Bronchial epithelial cell (primary cell): ENCODE data around the gene KRTAP19-6. TPM values are rescaled to one million over a fixed set of nuclear protein-coding genes. Genes with fewer than 3 reads are reported as not detected.

ENCODE experiments used
- DNase-seq: peaks from one replicate; pipeline ENCODE4 v3.0.0-alpha.2; 2010; ENCODE audit warnings: low read depth
- FAIRE-seq: peaks from 2 replicates; lab custom pipeline; 2011; peaks lifted over from hg19 to GRCh38; lab: Jason Lieb, UNC
- H3K27me3 ChIP-seq: 2 replicates; pipeline ENCODE4 v1.5.1; 2011; ENCODE audit warnings: low read length; ENCODE audit not compliant: control insufficient read depth, insufficient read depth
- H3K36me3 ChIP-seq: 2 replicates; pipeline ENCODE4 v1.5.1; 2011; ENCODE audit warnings: low read length; ENCODE audit not compliant: control insufficient read depth, insufficient read depth
- H3K4me3 ChIP-seq: 2 replicates; pipeline ENCODE4 v1.5.1; 2011; ENCODE audit warnings: mild to moderate bottlenecking, low read depth, low read length, control low read depth
- CTCF ChIP-seq: IDR thresholded peaks from 2 replicates; pipeline ENCODE4 v1.5.1; 2011; ENCODE audit warnings: mild to moderate bottlenecking, moderate library complexity, low read length, control low read depth, inconsistent platforms; ENCODE audit not compliant: insufficient read depth, severe bottlenecking
- total RNA-seq: library from RNA; depleted of rRNA; stranded (reverse); fragments of >200 nt; gene quantifications from 2 replicates; pipeline ENCODE4 v1.2.1, GENCODE V29; 2014

Gene KRTAP19-6
- total RNA-seq, 1 donor from 2014 or later, result not detected

- DNase-seq (no peak), FAIRE-seq (no peak)
- Histone ChIP-seq H3K27me3 (no peaks in the 10 kb centered on the region), H3K4me3 (no peak overlapping the region), H3K36me3 (no peaks in the 10 kb centered on the region)
- no peak for TF ChIP-seq CTCF
These were observed 26.0 kb upstream of the KRTAP19-6 start for GRCh38 chr21:30567617-30568016.

GRCh38 chr21:30563630-30564029 lies 22.0 kb upstream of the KRTAP19-6 start:
- no peak for TF ChIP-seq CTCF
- Histone ChIP-seq H3K27me3 (no peaks in the 10 kb centered on the region), H3K4me3 (no peak overlapping the region), H3K36me3 (no peaks in the 10 kb centered on the region)
- no peak for DNase-seq
- FAIRE-seq, result no peak

GRCh38 chr21:30563072-30563471 lies 21.4 kb upstream of the KRTAP19-6 start:
- DNase-seq, result no peak
- Histone ChIP-seq H3K36me3 (no peaks in the 10 kb centered on the region), H3K27me3 (no peaks in the 10 kb centered on the region), H3K4me3 (no peak overlapping the region)
- TF ChIP-seq CTCF, result no peak
- no peak for FAIRE-seq

- Histone ChIP-seq H3K36me3 (no peaks in the 10 kb centered on the region), H3K27me3 (no peaks in the 10 kb centered on the region), H3K4me3 (no peak overlapping the region)
- FAIRE-seq (no peak), DNase-seq (no peak)
- no peak for TF ChIP-seq CTCF
These were observed 20.3 kb upstream of the KRTAP19-6 start for GRCh38 chr21:30561957-30562356.

- DNase-seq (no peak), FAIRE-seq (no peak)
- Histone ChIP-seq H3K27me3 (no peaks in the 10 kb centered on the region), H3K4me3 (no peak within 1 kb of the TSS), H3K36me3 (no peaks in the 10 kb centered on the region)
- TF ChIP-seq CTCF, result no peak
These were observed 19.7 kb upstream of the KRTAP19-6 start, which contains the start of gene KRTAP19-7 for GRCh38 chr21:30561264-30561895. KRTAP19-7 (minus strand) TSS chr21:30561314; CDS start chr21:30561289, 25 bp downstream.

GRCh38 chr21:30555095-30555494 lies 13.4 kb upstream of the KRTAP19-6 start:
- TF ChIP-seq CTCF, result no peak
- FAIRE-seq (no peak), DNase-seq (no peak)
- H3K4me3 ChIP-seq, result no peak overlapping the region
- no peaks in the 10 kb centered on the region for H3K27me3 ChIP-seq
- H3K36me3 ChIP-seq, result no peaks in the 10 kb centered on the region
